Activated CD8-positive, alpha-beta T cell treated with anti-CD3 and anti-CD28 coated beads, Interleukin-2, amount 10 ng/mL, durations not matched to agents 7 days and 5 days (primary cell): ENCODE results near the gene ABCB1. TPM values are rescaled to one million over a fixed set of nuclear protein-coding genes. Genes with fewer than 3 reads are reported as not detected.
"Not testable (repeated sequence)": the region's sequence is repeated elsewhere in the genome, so short reads cannot be mapped to it uniquely, and the experiment has no call there.

Source experiments
- ATAC-seq: fragments of 150-1000 bp; cut with Tn5 transposase; one replicate; pipeline ENCODE4 v1.10.0; 2021; ENCODE audit warnings: moderate library complexity
- CTCF ChIA-PET: fragments of 350-600 bp; sonication (Branson Sonifier 250); formaldehyde crosslinking; loops from one replicate; lab custom pipeline; 2021; ENCODE audit warnings: antibody characterized with exemption; lab: Charles Lee
- POLR2A ChIA-PET: fragments of 350-600 bp; sonication (Branson Sonifier 250); formaldehyde crosslinking; loops from one replicate; lab custom pipeline; 2021; ENCODE audit warnings: antibody characterized with exemption; lab: Charles Lee
- DNase-seq: peaks from one replicate; pipeline ENCODE4 v3.0.0-alpha.2; 2020
- H3K27ac Mint-ChIP-seq: one replicate; pipeline ENCODE4 v1.8.0; 2021; ENCODE audit warnings: mild to moderate bottlenecking, mixed read lengths
- H3K27me3 Mint-ChIP-seq: one replicate; pipeline ENCODE4 v1.8.0; 2021; ENCODE audit warnings: low read depth, mixed read lengths
- H3K36me3 Mint-ChIP-seq: one replicate; pipeline ENCODE4 v1.8.0; 2021; ENCODE audit warnings: low read depth, mixed read lengths
- H3K4me1 Mint-ChIP-seq: one replicate; pipeline ENCODE4 v1.8.0; 2021; ENCODE audit warnings: low read depth, mixed read lengths
- H3K4me3 Mint-ChIP-seq: one replicate; pipeline ENCODE4 v1.8.0; 2021; ENCODE audit warnings: mild to moderate bottlenecking, mixed read lengths
- H3K9me3 Mint-ChIP-seq: one replicate; pipeline ENCODE4 v1.8.0; 2022; ENCODE audit warnings: mixed read lengths; ENCODE audit not compliant: insufficient read depth
- total RNA-seq, 2 experiments: library from RNA; stranded (reverse); gene quantifications; one replicate each; pipeline ENCODE4 v1.2.3, GENCODE V29; 2021

The ABCB1 gene
- total RNA-seq, 2 experiments from 2014 or later, result 2.8 to 4.8 TPM

DNA sequence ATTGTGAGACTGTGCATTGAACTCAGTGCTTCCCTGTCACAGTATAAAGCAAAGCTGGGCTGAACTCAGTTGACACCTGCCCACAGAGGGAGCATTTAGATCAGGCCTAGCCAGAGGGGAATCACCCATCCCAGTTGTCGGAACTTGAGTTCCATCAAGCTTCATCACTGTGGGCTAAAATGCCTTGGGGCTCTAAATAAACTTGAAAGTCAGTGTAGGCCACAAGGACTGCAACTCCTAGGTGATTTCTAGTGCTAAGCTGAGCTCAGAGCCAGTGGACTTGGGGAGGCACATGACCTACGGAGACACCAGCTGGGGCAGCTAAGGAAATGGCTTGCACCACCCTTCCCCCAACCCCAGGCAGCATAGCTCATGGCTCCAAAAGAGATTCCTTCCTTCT, 117.6 kb downstream of the ABCB1 start:
- no peaks in the 10 kb centered on the region for H3K9me3 Mint-ChIP-seq
- no peak overlapping the region for H3K27ac Mint-ChIP-seq
- ATAC-seq, result no peak
- H3K27me3 Mint-ChIP-seq, result peaks cover 12% of the 10 kb centered on the region
- H3K4me3 Mint-ChIP-seq, result no peak overlapping the region
- no peaks in the 10 kb centered on the region for H3K4me1 Mint-ChIP-seq
- no peak for DNase-seq
- ChIA-PET CTCF (no interaction called here), POLR2A (no interaction called here)
- H3K36me3 Mint-ChIP-seq, result no peaks in the 10 kb centered on the region

DNA sequence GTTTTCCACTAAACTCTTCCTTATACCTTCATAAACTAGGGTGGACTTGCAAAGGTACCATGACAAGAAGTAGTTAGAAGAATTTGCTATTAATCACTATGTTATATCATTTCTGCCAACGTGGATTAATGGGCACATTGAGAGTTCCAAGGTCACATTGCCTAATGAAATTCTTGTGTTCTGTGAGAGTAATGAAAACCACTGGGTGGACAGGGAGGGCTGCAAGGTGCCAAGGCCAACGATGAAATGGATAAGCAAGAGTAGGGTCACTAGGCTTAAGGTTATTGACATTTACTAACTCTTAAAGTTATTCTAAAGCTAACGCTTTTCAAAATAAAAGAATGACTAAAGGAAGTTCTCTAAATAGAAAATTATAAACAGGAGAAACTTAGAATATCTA, 118.6 kb downstream of the ABCB1 start:
- Mint-ChIP-seq H3K27me3 (peaks cover 11% of the 10 kb centered on the region), H3K27ac (no peak overlapping the region), H3K4me1 (no peaks in the 10 kb centered on the region), H3K4me3 (no peak overlapping the region), H3K36me3 (no peaks in the 10 kb centered on the region), H3K9me3 (no peaks in the 10 kb centered on the region)
- POLR2A ChIA-PET, result no interaction called here
- DNase-seq, result no peak
- ATAC-seq, result no peak
- CTCF ChIA-PET, result no interaction called here

DNA sequence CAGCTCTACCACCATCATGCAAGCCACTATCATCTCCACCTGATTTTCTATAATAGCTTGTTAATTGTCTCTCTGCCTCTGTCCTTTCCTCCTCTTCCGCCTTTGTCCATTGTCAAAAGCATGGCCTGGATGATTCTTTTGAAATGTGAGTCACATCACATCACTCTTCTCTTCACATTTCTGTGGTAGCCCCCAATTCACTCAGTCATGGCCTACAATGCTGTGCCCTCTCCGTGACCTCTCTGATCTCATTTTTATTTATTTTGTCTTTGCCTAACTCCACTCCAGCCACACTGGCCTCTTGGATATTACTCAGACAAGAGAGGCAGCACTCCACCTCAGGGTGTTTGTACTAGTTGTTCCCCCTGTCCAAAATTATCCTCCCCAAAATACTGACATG, 120.3 kb downstream of the ABCB1 start:
- Mint-ChIP-seq H3K27me3 (peaks cover 17% of the 10 kb centered on the region), H3K9me3 (no peaks in the 10 kb centered on the region), H3K36me3 (no peaks in the 10 kb centered on the region), H3K4me3 (no peak overlapping the region), H3K4me1 (no peaks in the 10 kb centered on the region), H3K27ac (no peak overlapping the region)
- CTCF ChIA-PET, result no interaction called here
- DNase-seq, result no peak
- no peak for ATAC-seq
- POLR2A ChIA-PET, result no interaction called here

DNA sequence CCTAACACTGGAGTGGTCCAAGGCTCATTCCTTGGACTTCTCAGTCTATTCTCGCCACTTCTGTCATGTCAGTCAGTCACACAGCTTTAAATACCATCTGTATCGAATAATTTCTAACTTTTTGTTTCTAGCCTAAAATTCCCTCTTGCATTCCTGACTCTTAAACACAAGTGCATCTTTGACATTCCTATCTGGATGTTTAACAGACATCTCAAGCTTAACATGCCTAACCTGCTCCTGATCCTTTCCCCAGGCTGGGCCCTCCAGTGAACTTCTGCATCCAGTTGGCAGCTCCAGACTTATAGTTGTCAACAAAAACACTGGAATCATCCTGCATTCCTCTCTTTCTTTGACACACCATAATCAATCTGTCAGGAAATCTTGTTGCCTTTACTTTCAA, 120.7 kb downstream of the ABCB1 start:
- ATAC-seq, result no peak
- H3K4me1 Mint-ChIP-seq, result peaks cover 2% of the 10 kb centered on the region
- POLR2A ChIA-PET, result no interaction called here

DNA sequence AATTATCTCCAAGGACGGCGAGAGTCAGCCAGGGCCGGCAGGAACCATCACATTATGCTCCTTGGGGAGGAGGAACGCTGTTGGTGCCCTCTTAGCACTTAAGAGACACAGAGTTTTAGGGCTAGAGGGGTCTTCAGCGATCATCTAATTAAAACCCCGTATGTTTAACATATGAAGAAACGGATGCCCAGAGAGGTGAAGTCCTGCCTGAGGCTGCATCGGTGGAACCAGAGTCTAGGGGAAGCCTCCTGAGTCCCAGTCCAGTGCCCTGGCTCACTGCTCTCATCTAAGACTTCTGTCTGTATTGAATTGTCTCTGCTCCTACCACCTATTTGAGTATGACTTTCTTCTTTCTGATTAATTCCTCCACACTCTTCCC, 124.5 kb downstream of the ABCB1 start:
- Mint-ChIP-seq H3K4me3 (no peak overlapping the region), H3K4me1 (peaks cover 8% of the 10 kb centered on the region), H3K9me3 (no peaks in the 10 kb centered on the region), H3K36me3 (no peaks in the 10 kb centered on the region), H3K27me3 (peaks cover 40% of the 10 kb centered on the region), H3K27ac (no peak overlapping the region)
- ChIA-PET POLR2A (no interaction called here), CTCF (no interaction called here)
- ATAC-seq (no peak), DNase-seq (no peak)

More for the DNA sequence above, 120.7 kb downstream of the ABCB1 start:
- no peak for DNase-seq
- CTCF ChIA-PET, result no interaction called here
- no peaks in the 10 kb centered on the region for H3K9me3 Mint-ChIP-seq
- H3K4me3 Mint-ChIP-seq, result no peak overlapping the region
- H3K27ac Mint-ChIP-seq, result no peak overlapping the region
- peaks cover 20% of the 10 kb centered on the region for H3K27me3 Mint-ChIP-seq
- no peaks in the 10 kb centered on the region for H3K36me3 Mint-ChIP-seq

DNA sequence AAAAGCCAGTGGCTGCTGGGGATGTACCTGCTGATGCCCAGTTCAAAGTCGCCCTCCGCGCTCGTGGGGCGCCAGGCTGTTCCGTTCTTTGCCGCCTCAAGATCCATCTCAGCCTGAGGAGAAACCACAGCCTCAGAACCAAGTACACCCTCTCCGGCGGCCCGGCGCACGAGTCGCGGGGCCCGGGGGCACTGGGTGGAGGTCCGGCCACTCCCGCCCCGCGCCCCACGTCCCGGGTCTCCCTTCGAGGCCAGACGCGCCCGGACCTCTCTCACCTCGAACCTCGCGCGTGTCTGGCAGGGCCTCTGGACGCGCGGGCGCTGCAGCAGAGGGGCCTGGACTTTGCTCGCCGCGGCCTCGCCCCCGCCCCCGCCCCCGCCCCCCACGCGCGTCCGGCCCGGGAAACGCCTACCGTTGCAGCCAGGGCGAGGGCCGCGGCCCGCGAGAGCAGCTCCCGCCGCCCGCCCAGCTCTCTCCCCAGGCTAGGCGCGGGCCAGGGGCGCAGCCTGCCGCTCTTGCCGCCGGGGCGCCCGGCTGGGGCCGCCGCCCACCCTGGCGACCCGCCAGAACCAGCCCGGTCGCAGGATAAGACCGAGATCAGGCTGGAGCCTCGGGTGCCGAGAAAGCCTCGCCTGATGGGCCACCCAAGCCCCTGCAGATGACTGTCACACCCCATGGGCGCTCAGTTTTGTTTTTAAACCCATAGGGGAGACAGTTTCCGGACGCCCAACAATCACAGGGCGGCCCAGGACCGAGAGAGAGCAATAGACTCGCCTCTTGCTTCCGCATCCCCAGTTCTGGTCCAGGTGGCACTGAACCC, 125.1 kb downstream of the ABCB1 start, which contains the start of gene ABCB4:
ABCB4 (minus strand) TSS at position 322 of the 820 bp plus-strand sequence; CDS start at position 107, 215 bp downstream.
- ChIA-PET CTCF (no interaction called here), POLR2A (no interaction called here)
- H3K9me3 Mint-ChIP-seq, result no peaks in the 10 kb centered on the region
- peaks cover 8% of the 10 kb centered on the region for H3K4me1 Mint-ChIP-seq
- H3K27ac Mint-ChIP-seq, result no peak within 1 kb of the TSS
- H3K36me3 Mint-ChIP-seq, result no peaks in the 10 kb centered on the region
- peaks cover 42% of the 10 kb centered on the region for H3K27me3 Mint-ChIP-seq
- ATAC-seq (peak; percentile 58), DNase-seq (no peak)
- H3K4me3 Mint-ChIP-seq, result no peak within 1 kb of the TSS

DNA sequence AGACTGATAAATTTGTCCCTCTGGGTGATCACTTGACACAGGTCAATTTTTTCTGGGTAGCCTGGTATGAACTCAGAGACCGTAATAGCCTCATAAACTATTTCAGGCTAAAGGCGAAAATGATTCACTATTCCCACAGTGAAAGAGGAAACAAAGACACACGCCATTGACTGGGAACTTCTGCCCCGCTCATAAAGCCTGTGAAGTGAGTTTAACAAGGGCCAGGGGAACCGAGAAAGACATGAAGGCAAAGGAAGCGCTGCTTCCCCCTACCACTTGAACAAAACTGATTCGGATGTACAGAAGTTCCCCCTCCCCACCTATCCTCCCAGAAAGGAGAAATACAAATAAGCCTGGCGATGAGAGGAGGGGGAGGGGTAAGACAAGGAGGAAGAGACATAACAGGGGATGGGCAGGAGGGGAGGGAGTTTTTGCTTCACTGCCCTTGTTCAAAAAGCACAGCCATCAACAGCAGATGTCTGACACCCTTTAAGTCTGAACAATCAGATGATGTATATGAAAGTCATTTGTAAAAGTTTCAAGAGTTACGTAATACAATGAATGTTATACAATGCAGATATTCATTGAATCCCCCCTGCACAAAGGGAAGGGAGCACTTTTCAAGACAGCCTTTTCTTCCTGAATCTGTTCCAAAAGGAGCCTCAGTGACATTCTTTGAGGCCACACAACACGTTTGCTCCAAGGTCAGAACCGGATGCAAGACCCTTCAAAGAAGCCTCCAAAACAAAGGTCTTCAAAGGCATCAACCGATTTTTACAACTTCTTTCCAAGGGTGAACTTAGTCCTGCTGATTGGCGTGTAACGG, 125.9 kb downstream of the ABCB1 start:
- H3K36me3 Mint-ChIP-seq, result no peaks in the 10 kb centered on the region
- CTCF ChIA-PET, result no interaction called here
- H3K4me3 Mint-ChIP-seq, result no peak overlapping the region
- peaks cover 8% of the 10 kb centered on the region for H3K4me1 Mint-ChIP-seq
- H3K27me3 Mint-ChIP-seq, result peaks cover 42% of the 10 kb centered on the region
- H3K9me3 Mint-ChIP-seq, result no peaks in the 10 kb centered on the region
- DNase-seq (no peak), ATAC-seq (no peak)
- POLR2A ChIA-PET, result interaction anchor here (0.6 kb wide), 1 partner anchor 25 kb away, joined by 3 read pairs; no protein-coding TSS in a partner anchor
- no peak overlapping the region for H3K27ac Mint-ChIP-seq

DNA sequence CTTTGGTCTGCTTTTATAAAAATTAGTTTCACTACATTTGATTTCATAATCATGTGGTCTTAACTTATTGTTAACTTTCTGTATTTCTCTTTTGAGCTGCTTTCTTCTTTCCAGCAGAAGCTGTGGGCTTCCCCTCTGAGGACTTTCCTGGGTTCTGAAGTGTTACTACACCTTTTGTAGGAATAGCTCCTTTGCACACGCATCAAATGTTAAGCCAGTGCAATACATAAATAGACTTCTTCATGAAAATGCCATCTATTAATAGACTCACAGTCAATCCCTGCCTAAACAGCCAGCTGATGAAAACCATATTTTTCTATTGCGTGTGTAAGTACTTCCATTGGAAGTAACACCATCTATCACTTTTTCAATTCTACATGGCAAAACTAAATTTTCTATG, 126.7 kb downstream of the ABCB1 start:
- peaks cover 45% of the 10 kb centered on the region for H3K27me3 Mint-ChIP-seq
- no peak for DNase-seq

DNA sequence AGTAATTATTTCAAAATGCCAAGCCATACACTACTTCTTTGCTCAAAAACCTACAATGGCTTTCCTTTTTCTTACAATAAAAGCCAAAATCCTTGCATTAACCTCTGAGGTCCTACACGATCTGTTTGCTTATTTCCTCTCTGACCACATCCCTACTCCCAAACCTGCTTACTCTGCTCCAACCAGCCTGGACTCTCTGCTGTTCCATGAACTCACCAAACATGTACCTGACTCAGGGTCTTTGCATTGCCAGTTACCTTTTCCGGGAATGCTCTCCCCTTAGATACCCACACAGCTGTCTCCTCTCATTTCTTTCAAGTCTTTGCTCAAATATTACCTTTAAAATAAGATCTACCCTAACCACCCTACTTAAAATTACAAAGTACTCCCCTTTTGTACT, 127.5 kb downstream of the ABCB1 start:
- no peak for DNase-seq
- CTCF ChIA-PET, result no interaction called here
- no peak for ATAC-seq
- Mint-ChIP-seq H3K9me3 (no peaks in the 10 kb centered on the region), H3K27me3 (peaks cover 45% of the 10 kb centered on the region), H3K4me3 (no peak overlapping the region), H3K36me3 (no peaks in the 10 kb centered on the region), H3K4me1 (peaks cover 8% of the 10 kb centered on the region), H3K27ac (no peak overlapping the region)
- POLR2A ChIA-PET, result no interaction called here

More for the DNA sequence above, 126.7 kb downstream of the ABCB1 start:
- H3K9me3 Mint-ChIP-seq, result no peaks in the 10 kb centered on the region
- no peak overlapping the region for H3K4me3 Mint-ChIP-seq
- ChIA-PET POLR2A (interaction anchor here (0.6 kb wide), 1 partner anchor 26 kb away, joined by 3 read pairs; no protein-coding TSS in a partner anchor), CTCF (no interaction called here)
- H3K27ac Mint-ChIP-seq, result no peak overlapping the region
- peaks cover 8% of the 10 kb centered on the region for H3K4me1 Mint-ChIP-seq
- H3K36me3 Mint-ChIP-seq, result no peaks in the 10 kb centered on the region
- ATAC-seq, result no peak

DNA sequence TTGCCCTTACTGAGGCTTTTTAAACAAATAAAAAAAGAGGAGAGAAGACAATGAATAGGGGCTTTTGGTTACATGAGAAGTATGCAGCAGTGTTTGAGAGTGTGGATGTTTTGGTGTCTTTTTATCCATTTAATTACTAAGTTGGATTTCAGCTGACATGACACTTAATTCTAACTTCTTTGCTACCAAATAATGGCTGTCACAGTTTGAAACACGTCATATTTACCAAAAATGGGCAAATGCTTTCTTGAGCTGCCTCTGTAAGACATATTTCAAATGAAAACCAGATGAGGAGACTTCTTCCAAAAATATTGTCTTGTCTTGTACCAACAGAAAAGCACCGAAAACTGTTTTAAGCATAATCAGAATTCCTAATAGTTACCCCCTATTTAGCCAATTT, 129.2 kb downstream of the ABCB1 start:
- Mint-ChIP-seq H3K4me1 (peaks cover 8% of the 10 kb centered on the region), H3K27me3 (peaks cover 42% of the 10 kb centered on the region), H3K4me3 (no peak overlapping the region), H3K36me3 (no peaks in the 10 kb centered on the region), H3K27ac (no peak overlapping the region), H3K9me3 (no peaks in the 10 kb centered on the region)
- CTCF ChIA-PET, result no interaction called here
- DNase-seq (no peak), ATAC-seq (no peak)
- POLR2A ChIA-PET, result no interaction called here

DNA sequence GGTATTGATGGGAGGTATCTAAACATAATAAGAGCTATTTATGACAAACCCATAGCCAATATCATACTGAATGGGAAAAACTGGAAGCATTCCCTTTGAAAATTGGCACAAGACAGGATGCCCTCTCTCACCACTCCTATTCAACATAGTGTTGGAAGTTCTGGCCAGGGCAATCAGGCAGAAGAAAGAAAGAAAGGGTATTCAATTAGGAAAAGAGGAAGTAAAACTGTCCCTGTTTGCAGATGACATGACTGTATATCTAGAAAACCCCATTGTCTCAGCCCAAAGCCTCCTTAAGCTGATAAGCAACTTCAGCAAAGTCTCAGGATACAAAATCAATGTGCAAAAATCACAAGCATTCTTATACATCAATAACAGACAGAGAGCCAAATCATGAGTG, 131.5 kb downstream of the ABCB1 start:
- H3K9me3 Mint-ChIP-seq, H3K36me3 Mint-ChIP-seq, POLR2A ChIA-PET, H3K4me1 Mint-ChIP-seq, H3K4me3 Mint-ChIP-seq, DNase-seq, H3K27ac Mint-ChIP-seq, ATAC-seq, CTCF ChIA-PET: not testable (repeated sequence)
- H3K27me3 Mint-ChIP-seq, result peaks cover 28% of the 10 kb centered on the region

DNA sequence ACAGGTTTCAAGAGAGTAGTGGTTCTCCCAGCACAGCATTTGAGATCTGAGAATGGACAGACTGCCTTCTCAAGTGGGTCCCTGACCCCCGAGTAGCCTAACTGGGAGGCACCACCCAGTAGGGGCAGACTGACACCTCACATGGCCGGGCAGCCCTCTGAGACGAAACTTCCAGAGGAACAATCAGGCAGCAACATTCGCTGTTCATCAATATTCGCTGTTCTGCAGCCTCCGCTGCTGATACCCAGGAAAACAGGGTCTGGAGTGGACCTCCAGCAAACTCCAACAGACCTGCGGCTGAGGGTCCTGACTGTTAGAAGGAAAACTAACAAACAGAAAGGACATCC, 135.2 kb downstream of the ABCB1 start:
- ATAC-seq, H3K4me1 Mint-ChIP-seq, CTCF ChIA-PET, DNase-seq, H3K4me3 Mint-ChIP-seq, H3K9me3 Mint-ChIP-seq, H3K27ac Mint-ChIP-seq, H3K36me3 Mint-ChIP-seq, POLR2A ChIA-PET: not testable (repeated sequence)
- H3K27me3 Mint-ChIP-seq, result peaks cover 16% of the 10 kb centered on the region
